ENCODE results near the gene CLEC4F.

The CLEC4F gene

DNA sequence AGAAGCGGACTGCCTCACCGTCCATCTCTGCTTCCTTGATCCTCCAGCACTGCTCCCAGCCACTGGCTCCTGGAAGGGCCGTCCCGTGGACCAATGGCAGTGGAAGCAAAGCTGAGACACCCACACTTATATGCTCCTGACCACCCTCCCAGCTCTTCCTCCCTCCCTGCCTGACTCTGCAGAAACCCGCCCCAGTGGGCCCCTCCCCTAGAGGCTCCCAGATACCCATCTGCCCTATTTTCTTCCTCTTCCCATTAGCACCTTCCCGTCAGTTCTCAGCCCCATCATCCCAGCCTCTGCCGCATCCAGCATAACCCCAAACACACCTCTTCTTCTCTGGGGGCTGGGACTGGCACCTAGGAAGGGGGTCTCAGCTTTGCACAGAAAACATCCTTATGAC is at the start of gene CLEC4F:
CLEC4F (minus strand) TSS at position 101 of the 400 bp plus-strand sequence; CDS start at position 25, 76 bp downstream.
- in situ Hi-C loops (cut with HindIII; ENCODE audit: low sequenced_read_pairs) = no loop called here

- in situ Hi-C loops (cut with HindIII; ENCODE audit: low sequenced_read_pairs) = no loop called here
Observed at GRCh38 chr2:70868970-70869369, 48.6 kb upstream of the CLEC4F start.

GRCh38 chr2:70861777-70862625 is 41.6 kb upstream of the CLEC4F start:
- in situ Hi-C loops (cut with HindIII; ENCODE audit: low sequenced_read_pairs) = loop anchor here (5.0 kb wide), 1 partner anchor 80 kb away; no protein-coding TSS in a partner anchor

GRCh38 chr2:70855667-70856066 is 35.3 kb upstream of the CLEC4F start:
- in situ Hi-C loops (cut with HindIII; ENCODE audit: low sequenced_read_pairs) = no loop called here

DNA sequence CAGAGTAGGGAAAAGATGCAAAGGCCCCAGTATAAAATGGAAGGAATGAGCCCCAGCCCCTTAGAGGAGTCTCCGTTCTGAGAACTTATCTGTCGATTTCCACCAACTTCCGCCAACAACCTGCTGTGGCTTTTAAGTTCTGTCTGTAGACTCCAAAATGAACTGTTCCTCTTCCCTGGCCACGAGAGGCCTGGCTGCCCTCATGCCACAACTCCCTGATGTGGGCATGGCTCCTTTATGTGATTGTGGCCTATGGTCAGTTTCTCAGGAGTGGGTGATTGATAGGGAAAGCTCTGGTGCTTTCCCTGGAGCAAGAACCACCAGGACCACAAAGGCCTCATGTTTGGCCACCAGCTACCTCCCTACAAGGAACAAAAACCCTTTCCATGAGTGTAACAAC is 34.0 kb upstream of the CLEC4F start:
- in situ Hi-C loops (cut with HindIII; ENCODE audit: low sequenced_read_pairs) = no loop called here

GRCh38 chr2:70852824-70853223 is 32.4 kb upstream of the CLEC4F start:
- in situ Hi-C loops (cut with HindIII; ENCODE audit: low sequenced_read_pairs) = no loop called here

GRCh38 chr2:70851704-70852103 is 31.3 kb upstream of the CLEC4F start:
- in situ Hi-C loops (cut with HindIII; ENCODE audit: low sequenced_read_pairs) = no loop called here

DNA sequence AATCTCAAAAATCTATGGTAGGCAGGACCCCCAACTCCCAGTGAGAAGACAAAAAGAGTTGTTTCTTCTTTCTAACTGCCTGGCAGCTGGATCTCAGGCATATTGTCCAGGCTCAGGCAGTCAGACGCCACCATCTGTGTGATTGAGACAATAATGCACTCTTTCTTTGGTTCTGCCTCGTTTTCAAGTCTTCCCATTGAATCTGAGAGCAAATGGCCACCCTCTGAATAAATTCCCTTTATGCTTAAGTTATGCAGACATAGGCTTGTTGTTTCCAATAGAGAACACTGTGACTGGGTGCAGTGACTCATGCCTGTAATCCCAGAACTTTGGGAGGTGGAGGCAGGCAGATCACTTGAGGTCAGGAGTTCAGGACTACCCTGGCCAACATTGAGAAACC is 30.5 kb upstream of the CLEC4F start:
- in situ Hi-C loops (cut with HindIII; ENCODE audit: low sequenced_read_pairs) = no loop called here

DNA sequence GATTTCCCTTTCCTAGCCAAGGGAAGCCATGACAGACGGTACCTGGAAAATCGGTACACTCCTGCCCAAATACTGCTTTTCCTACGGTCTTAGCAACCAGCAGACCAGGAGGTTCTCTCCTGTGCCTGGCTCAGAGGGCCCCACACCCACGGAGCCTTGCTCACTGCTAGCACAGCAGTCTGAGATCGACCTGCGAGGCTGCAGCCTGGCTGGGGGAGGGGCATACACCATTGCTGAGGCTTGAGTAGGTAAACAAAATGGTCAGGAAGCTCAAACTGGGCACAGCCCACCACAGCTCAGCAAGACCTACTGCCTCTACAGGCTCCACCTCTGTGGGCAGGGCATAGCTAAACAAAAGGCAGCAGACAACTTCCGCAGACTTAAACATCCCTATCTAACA is 22.0 kb upstream of the CLEC4F start:
- in situ Hi-C loops (cut with HindIII; ENCODE audit: low sequenced_read_pairs) = no loop called here

DNA sequence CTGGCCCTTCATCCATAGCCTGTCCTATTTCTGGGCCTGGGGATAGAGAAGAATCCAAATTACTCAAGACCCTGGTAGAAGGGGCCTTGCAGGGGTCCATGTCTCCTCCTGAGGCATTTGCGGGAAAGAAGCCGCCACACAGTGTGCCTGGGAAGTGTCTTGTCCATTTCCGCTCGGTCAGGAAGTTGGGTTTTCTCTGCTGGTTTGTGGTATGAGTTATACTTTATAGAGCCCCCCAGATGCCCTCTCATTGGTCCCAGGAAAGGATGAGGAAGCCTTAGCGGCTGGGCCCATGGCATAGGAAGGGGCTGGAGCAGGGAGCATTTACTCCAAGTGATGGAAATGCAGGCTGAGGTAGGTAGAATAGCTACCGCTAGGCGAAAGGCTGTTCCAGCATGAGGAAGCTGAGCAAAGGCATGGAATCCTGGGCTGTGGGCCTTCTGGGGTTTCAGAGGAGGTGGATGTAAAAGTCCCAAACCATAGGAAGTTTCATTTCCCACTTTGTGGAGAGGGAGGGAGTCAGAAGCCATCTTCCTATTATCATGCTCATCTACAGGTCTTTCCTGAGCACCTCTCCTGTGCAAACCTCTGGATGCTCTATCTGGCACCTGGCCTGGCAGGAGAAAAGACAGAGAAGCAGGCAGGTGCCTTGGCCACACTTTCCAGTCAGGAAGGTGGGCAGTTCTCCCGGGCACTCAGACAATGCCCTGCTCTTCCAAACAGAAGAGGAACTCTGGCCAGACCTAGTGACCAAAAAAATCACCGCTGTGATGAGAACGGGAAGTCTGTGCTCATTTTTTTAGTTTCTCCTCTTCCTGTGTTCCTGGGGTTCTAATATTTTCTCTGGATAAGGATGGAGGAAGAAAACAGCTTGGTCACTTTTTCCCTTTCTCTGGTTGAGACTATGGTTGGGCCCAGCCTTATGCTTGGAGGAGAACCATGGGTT is 17.9 kb upstream of the CLEC4F start:
- in situ Hi-C loops (cut with HindIII; ENCODE audit: low sequenced_read_pairs) = no loop called here

DNA sequence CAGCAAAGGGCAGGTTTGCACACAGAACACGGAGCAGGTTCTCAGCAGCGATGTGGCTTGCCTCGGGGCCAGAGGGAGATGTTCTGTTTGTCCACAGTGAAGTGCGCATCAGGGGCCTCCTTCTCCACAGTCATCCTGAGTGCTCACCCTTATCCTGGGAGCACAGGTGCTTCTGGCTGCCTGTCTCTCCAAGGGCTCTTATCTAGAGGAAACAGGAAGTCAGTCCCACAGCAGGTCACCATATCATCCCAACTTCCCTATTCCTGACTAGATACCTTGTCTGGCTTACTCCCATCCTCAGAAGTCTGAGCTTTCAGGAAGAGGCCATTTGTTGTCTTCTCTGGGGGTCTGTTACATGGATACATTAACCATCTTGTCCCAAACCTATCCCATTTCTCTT is 15.2 kb upstream of the CLEC4F start, which contains the start of gene CD207:
CD207 (minus strand) TSS at position 174 of the 400 bp plus-strand sequence; CDS start at position 134, 40 bp downstream.
- in situ Hi-C loops (cut with HindIII; ENCODE audit: low sequenced_read_pairs) = no loop called here

DNA sequence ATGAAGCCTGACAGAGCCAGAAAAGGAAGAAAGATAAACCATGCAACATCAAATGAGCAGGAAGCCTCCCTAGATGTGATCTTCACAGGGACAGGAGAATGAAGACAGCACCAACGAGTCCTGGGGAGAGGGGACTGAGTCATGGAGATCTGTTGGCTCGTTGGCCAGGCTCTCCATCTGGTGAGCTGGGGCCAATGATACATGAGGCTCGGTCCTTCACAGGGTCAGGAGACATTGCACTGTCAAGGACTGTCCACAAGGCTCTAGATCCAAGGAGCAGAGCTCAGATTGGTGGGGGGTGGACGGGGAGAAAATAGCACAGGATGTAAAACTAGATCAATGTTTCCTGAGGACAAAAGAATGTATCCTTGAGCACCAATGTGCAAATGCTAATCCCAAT is 14.5 kb upstream of the CLEC4F start:
- in situ Hi-C loops (cut with HindIII; ENCODE audit: low sequenced_read_pairs) = no loop called here

- in situ Hi-C loops (cut with HindIII; ENCODE audit: low sequenced_read_pairs) = no loop called here
Observed at GRCh38 chr2:70834106-70834505, 13.7 kb upstream of the CLEC4F start.

DNA sequence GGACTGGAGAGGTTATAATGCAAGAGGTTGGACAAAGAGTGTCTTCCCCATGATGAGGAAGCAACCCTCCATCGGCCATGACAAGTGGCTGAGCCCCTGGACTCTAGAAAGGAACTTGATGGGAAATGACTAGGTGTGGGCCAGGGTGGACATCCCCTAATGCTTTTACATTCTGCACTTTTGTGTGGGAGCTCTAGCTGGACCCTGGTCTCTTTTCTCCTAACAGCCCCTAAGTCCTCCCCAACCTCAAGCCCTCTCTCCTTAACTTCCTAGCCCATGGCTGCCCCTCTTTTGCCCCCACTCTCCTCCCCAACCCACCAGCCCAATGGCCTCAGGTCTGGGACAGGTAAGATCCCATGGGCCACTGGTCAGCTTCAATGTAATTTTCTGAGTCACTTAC is 12.8 kb upstream of the CLEC4F start:
- in situ Hi-C loops (cut with HindIII; ENCODE audit: low sequenced_read_pairs) = no loop called here

- in situ Hi-C loops (cut with HindIII; ENCODE audit: low sequenced_read_pairs) = no loop called here
Observed at GRCh38 chr2:70832386-70832785, 12.0 kb upstream of the CLEC4F start.

GRCh38 chr2:70831861-70832260 is 11.5 kb upstream of the CLEC4F start:
- in situ Hi-C loops (cut with HindIII; ENCODE audit: low sequenced_read_pairs) = no loop called here

DNA sequence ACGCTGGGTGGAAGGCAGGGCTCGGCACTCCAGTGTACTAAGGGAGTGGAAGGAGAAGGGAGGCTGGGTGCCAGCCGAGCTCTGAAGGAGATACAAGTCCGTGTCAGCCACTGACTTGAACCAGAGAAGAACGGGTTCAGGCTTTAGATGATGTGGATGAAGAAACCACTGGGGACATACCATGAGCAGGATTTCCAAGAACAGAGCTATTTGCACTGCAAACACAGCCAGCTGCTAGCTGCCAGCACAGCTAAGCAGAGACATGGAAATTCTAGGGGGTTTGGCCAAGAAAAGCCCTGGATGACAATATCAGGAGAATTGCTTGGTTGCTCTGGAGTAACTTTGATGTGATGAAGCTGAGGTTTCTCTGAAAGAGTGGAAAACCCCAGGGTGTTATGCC is 10.0 kb upstream of the CLEC4F start:
- in situ Hi-C loops (cut with HindIII; ENCODE audit: low sequenced_read_pairs) = no loop called here

DNA sequence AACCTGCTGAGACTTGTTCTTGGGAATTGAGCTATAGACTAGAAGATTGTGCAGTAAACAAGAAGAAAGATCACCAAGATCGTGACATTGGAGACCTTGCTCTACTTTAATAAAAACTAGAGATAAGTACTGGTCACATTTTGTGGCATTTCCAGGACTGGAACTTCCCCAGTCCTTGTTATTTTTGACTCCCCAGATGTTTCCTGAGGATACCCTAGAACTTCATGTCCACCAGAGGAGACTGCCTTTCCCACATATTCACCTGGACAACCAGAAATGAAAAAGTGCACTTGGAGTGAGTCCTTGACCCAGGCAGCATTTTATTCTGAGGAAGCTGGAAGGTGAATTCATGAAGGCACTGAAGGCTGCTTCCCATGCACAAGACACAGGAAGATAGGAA is 9.5 kb upstream of the CLEC4F start:
- in situ Hi-C loops (cut with HindIII; ENCODE audit: low sequenced_read_pairs) = no loop called here

DNA sequence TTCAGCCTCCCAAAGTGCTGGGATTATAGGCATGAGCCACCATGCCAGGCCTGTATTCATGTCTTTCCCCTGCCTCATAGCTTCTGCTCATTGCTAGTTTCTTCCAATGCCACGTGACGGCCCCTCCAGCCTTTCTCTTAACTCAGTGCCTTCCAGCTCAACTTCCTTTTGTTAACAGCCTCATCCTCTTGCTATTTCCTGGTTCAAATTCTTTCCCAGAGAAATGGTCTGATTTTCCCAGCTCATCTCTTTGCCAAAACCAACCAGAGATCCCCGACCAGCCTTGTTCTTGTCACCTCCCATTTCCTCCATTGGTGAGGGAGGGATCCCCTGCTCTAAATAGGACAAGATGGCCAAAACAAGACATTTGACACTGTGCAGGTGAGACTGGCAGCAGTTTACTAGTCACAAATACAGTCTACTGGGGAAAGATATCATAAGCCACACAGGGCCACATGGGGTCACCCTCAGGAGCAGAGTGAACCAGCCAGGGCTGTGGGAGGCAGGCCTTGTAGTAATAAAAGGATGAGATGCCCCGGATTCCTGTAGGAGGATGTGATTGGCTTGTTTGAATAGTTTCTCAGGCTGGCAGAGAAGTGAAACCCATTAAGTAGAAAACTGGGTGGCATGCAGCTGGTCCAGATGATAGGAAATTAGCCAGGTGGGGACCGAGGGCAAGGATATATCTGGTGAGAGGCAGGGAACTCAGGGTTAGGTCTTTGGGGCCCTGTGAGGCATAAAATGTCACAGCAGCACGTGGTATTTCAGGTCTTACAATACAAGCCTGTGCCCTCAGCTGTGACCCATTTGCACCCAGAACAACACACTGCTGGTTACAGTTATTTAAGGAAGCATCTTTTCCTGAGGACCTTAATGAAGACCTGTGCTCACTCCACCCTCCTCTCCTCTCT is 8.8 kb upstream of the CLEC4F start:
- in situ Hi-C loops (cut with HindIII; ENCODE audit: low sequenced_read_pairs) = no loop called here

- in situ Hi-C loops (cut with HindIII; ENCODE audit: low sequenced_read_pairs) = no loop called here
Observed at GRCh38 chr2:70828115-70828514, 7.7 kb upstream of the CLEC4F start.

- in situ Hi-C loops (cut with HindIII; ENCODE audit: low sequenced_read_pairs) = no loop called here
Observed at GRCh38 chr2:70827388-70827787, 7.0 kb upstream of the CLEC4F start.

All from endothelial cell of hepatic sinusoid (primary cell).